SU-DHL-6 (cell line): Measurements from ENCODE around the gene C19orf44.
"Not testable (repeated sequence)": the region's sequence is repeated elsewhere in the genome, so short reads cannot be mapped to it uniquely, and the experiment has no call there.

Source experiments
- H2AFZ ChIP-seq: fragments of 200-600 bp; sonication (generic); 2 replicates; pipeline ENCODE4 v1.6.1; 2014; ENCODE audit warnings: low read depth, mild to moderate bottlenecking, moderate library complexity, mixed read lengths, antibody characterized with exemption, low read length; ENCODE audit not compliant: severe bottlenecking
- H3F3A ChIP-seq: fragments of 200-600 bp; shearing (Covaris generic); 2 replicates; pipeline ENCODE4 v1.6.0; 2016; ENCODE audit warnings: antibody characterized with exemption, mild to moderate bottlenecking; ENCODE audit not compliant: insufficient read depth
- H3K27ac ChIP-seq: fragments of 200-600 bp; sonication (generic); 2 replicates; pipeline ENCODE4 v1.5.1; 2016; ENCODE audit warnings: low read depth, mild to moderate bottlenecking, low read length, moderate library complexity, mixed read lengths
- H3K27me3 ChIP-seq: fragments of 200-600 bp; sonication (generic), shearing (Covaris generic); 2 replicates; pipeline ENCODE4 v1.6.0; 2014; ENCODE audit warnings: mild to moderate bottlenecking, low read length
- H3K36me3 ChIP-seq: fragments of 200-600 bp; sonication (generic); 2 replicates; pipeline ENCODE4 v1.6.1; 2014; ENCODE audit warnings: mild to moderate bottlenecking, low read length, mixed read lengths
- H3K4me2 ChIP-seq: fragments of 300-600, 200-600 bp; shearing (Covaris generic), sonication (generic); 2 replicates; pipeline ENCODE4 v1.6.0; 2014; ENCODE audit warnings: low read length, low read depth, mild to moderate bottlenecking; ENCODE audit not compliant: poor library complexity, severe bottlenecking
- H3K4me3 ChIP-seq: fragments of 200-600 bp; sonication (generic); 2 replicates; pipeline ENCODE4 v1.5.1; 2014; ENCODE audit warnings: antibody characterized with exemption, low read length, mild to moderate bottlenecking, mixed read lengths; ENCODE audit not compliant: insufficient read depth, poor library complexity, severe bottlenecking
- H3K79me2 ChIP-seq: fragments of 200-600 bp; sonication (generic); 2 replicates; pipeline ENCODE4 v1.6.1; 2014; ENCODE audit warnings: mild to moderate bottlenecking, low read length, moderate library complexity; ENCODE audit not compliant: insufficient read depth
- H3K9ac ChIP-seq: fragments of 200-600 bp; sonication (generic); 2 replicates; pipeline ENCODE4 v1.7.0; 2014; ENCODE audit warnings: mild to moderate bottlenecking, low read length
- H3K9me2 ChIP-seq: fragments of 200-600 bp; sonication (generic); replicated peaks from 2 replicates; pipeline ENCODE4 v1.6.1; 2014; ENCODE audit warnings: low read length; ENCODE audit not compliant: insufficient read depth
- H3K9me3 ChIP-seq: fragments of 200-600 bp; sonication (generic); 2 replicates; pipeline ENCODE4 v1.6.1; 2014; ENCODE audit warnings: low read length, mixed read lengths; ENCODE audit not compliant: insufficient read depth
- H4K20me1 ChIP-seq: fragments of 200-600 bp; sonication (generic); 2 replicates; pipeline ENCODE4 v1.6.1; 2014; ENCODE audit warnings: low read depth, mild to moderate bottlenecking, antibody characterized with exemption, low read length, moderate library complexity, mixed read lengths
- EZH2phosphoT487 ChIP-seq: fragments of 200-600 bp; sonication (generic), shearing (Covaris generic); conservative IDR thresholded peaks from 2 replicates; pipeline ENCODE4 v1.6.1; 2018; ENCODE audit warnings: mild to moderate bottlenecking, antibody characterized with exemption, low read length, moderate library complexity, mixed read lengths
- TF ChIP-seq, protein P1 (sequence below): fragments of 200-600 bp; sonication (generic); IDR thresholded peaks from one replicate; pipeline ENCODE4 v1.5.1; 2017; ENCODE audit warnings: antibody characterized with exemption, mild to moderate bottlenecking, low read length, moderate library complexity; ENCODE audit not compliant: insufficient read depth, poor library complexity, severe bottlenecking

Gene C19orf44

DNA sequence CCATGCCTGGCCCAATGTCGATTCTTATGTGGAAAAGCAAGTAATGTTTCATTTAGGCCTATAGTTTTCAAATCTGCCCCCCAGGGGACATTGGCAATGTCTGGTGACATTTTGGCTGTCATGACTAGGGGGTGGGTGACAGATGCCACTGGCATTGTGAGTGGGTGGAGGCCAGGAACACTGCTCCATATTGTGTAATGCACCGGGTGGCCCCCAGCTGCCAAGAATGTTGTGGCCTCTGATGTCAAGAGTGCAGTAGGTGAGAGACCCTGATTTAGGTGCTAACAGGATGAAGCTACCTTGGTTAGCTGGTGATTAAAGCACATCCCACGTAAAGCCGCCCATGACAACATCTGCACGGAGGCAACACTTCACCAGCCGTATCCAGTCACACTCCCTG lies 10.8 kb downstream of the C19orf44 start:
- H3K4me3 ChIP-seq, result no peak overlapping the region
- no peak overlapping the region for H3K9ac ChIP-seq
- TF ChIP-seq, protein P1, sequence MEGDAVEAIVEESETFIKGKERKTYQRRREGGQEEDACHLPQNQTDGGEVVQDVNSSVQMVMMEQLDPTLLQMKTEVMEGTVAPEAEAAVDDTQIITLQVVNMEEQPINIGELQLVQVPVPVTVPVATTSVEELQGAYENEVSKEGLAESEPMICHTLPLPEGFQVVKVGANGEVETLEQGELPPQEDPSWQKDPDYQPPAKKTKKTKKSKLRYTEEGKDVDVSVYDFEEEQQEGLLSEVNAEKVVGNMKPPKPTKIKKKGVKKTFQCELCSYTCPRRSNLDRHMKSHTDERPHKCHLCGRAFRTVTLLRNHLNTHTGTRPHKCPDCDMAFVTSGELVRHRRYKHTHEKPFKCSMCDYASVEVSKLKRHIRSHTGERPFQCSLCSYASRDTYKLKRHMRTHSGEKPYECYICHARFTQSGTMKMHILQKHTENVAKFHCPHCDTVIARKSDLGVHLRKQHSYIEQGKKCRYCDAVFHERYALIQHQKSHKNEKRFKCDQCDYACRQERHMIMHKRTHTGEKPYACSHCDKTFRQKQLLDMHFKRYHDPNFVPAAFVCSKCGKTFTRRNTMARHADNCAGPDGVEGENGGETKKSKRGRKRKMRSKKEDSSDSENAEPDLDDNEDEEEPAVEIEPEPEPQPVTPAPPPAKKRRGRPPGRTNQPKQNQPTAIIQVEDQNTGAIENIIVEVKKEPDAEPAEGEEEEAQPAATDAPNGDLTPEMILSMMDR, result no peak
- TF ChIP-seq EZH2phosphoT487, result no peak
- no peaks in the 10 kb centered on the region for H3K9me2 ChIP-seq
- H3F3A ChIP-seq, result no peaks in the 10 kb centered on the region
- no peak overlapping the region for H3K4me2 ChIP-seq
- no peaks in the 10 kb centered on the region for H3K27me3 ChIP-seq
- no peaks in the 10 kb centered on the region for H3K36me3 ChIP-seq
- H3K9me3 ChIP-seq, result no peaks in the 10 kb centered on the region
- no peak overlapping the region for H3K27ac ChIP-seq
- H2AFZ ChIP-seq, result no peak overlapping the region
- H3K79me2 ChIP-seq, result no peaks in the 10 kb centered on the region
- H4K20me1 ChIP-seq, result no peaks in the 10 kb centered on the region

DNA sequence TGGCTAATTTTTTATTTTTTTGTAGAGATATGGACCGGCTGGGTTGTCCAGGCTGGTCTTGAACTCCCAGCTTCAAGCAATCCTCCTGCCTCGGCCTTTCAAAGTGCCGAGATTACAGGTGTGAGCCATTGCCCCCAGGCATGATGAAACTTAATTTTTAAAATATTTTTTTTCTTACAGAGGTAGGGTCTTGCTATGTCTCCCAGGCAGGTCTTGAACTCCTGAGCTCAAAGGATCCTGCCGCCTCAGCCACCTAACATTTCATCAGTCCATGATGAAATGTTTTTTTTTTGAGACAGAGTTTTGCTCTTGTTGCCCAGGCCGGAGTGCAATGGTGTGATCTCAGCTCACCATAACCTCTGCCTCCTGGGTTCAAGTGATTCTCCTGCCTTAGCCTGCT lies 12.4 kb downstream of the C19orf44 start:
- Histone ChIP-seq H3F3A (no peaks in the 10 kb centered on the region), H4K20me1 (no peaks in the 10 kb centered on the region), H3K27ac (no peak overlapping the region)

DNA sequence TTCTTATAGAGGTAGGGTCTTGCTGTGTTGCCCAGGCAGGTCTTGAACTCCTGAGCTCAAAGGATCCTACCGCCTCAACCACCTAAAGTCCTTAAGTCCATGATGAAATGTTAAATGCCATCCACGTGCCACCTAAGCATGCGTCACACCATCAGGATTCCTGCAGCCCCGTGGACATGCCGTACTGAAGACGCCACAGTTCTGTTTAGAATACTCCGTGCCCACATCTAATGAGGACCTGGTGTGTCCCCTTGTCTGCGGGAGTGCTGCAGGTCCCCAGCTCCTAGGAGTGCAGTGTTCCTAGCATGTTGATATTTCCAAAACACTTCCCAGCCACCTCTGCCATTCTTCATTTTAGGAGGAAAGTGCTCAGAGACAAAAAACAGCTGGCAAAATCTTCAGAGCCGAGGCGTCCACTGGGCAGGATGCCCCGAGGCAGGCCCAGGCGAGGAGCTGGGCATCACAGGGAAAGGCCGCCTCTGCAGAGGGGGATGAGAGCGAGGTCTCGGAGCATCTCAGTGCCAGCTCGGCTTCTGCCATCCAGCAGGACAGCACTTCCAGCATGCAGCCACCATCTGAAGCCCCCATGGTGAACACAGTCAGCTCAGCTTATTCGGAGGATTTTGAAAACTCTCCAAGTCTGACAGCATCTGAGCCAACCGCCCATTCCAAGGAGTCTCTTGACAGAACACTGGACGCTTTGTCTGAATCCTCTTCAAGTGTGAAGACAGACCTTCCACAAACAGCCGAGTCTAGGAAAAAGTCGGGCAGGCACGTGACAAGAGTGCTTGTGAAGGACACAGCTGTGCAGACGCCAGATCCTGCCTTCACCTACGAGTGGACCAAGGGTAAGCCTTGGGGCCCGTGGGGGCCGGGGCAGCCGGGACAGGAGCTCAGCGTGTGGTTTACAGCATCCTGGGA lies 13.2 kb downstream of the C19orf44 start:
- Histone ChIP-seq H3K27me3 (no peaks in the 10 kb centered on the region), H3K4me2 (no peak overlapping the region), H2AFZ (no peak overlapping the region), H4K20me1 (no peaks in the 10 kb centered on the region), H3F3A (no peaks in the 10 kb centered on the region), H3K79me2 (no peaks in the 10 kb centered on the region), H3K9ac (no peak overlapping the region), H3K4me3 (no peak overlapping the region), H3K9me3 (no peaks in the 10 kb centered on the region), H3K36me3 (no peaks in the 10 kb centered on the region), H3K27ac (no peak overlapping the region), H3K9me2 (no peaks in the 10 kb centered on the region)
- TF ChIP-seq, protein P1, result no peak
- TF ChIP-seq EZH2phosphoT487, result no peak

More for the DNA sequence above, 12.4 kb downstream of the C19orf44 start:
- Histone ChIP-seq H3K4me2 (no peak overlapping the region), H3K9ac (no peak overlapping the region), H3K4me3 (no peak overlapping the region), H3K9me2 (no peaks in the 10 kb centered on the region), H3K36me3 (no peaks in the 10 kb centered on the region), H3K79me2 (no peaks in the 10 kb centered on the region), H3K9me3 (no peaks in the 10 kb centered on the region), H3K27me3 (no peaks in the 10 kb centered on the region), H2AFZ (no peak overlapping the region)
- TF ChIP-seq EZH2phosphoT487, result no peak
- TF ChIP-seq, protein P1, result no peak

DNA sequence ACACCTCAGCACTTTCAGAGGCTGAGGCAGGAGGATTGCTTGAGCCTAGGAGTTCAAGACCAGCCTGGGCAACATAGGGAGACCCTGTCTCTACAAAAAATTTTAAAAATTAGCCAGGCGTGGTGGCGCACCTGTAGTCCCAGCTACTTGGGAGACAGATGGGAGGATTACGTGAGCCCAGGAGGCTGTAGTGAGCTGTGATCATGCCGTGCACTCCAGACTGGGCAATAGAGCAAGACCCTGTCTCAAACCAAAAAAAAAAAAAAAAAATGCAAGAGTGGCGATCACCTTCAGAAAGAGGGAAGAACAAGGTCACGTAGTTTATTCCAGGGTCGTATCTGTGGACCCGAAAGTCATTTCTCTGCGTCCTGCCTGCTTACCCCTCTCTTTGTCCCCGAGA lies 16.4 kb downstream of the C19orf44 start:
- not testable (repeated sequence) for H3K4me2 ChIP-seq, H3K27me3 ChIP-seq, H3K9ac ChIP-seq, H3K9me3 ChIP-seq, H3K36me3 ChIP-seq, H3K4me3 ChIP-seq, H3K79me2 ChIP-seq, H3F3A ChIP-seq, H4K20me1 ChIP-seq, H3K9me2 ChIP-seq, H2AFZ ChIP-seq, H3K27ac ChIP-seq
